Measurements from ENCODE around the gene TRPC4AP. TPM values are rescaled to one million over a fixed set of nuclear protein-coding genes. Genes with fewer than 3 reads are reported as not detected.
A peak's percentile ranks its signal among the peaks of the same experiment; 100 is the strongest.

TRPC4AP gene
- total and polyA plus RNA-seq, 8 donors: 26.2 to 89.0 (median 52.4) TPM

DNA sequence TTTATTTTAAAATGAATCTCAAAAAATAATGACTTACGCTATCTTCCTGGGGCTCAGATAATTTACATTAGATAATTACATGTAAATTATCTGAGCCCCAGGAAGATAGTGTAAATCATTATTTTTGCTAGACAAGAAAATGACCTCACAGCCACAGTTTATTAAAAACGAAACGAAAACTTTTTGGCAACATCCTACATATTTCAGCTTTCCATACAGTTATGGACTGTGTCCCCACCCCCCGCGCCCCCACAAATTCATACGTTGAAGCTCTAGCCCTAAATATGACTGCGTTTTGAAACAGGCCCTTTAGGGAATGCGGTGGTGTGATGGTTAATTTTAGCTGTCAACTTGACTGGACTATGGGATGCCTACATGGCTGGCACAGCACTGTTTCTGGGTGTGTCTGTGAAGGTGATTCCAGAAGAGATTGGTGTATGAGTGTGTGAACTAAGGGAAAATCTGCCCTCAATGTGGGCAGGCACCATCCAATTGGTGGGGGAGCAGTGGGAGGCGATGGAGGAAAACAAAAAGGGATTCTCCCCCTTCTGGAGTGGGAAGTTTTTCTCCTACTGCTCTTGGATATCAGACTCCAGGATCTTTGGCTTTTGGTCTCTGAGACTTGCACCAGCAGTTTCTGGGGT lies 52.6 kb downstream of the TRPC4AP start:
- intact Hi-C loops (cut with DNase I; ENCODE audit: low total_unique reads): no loop called here

DNA sequence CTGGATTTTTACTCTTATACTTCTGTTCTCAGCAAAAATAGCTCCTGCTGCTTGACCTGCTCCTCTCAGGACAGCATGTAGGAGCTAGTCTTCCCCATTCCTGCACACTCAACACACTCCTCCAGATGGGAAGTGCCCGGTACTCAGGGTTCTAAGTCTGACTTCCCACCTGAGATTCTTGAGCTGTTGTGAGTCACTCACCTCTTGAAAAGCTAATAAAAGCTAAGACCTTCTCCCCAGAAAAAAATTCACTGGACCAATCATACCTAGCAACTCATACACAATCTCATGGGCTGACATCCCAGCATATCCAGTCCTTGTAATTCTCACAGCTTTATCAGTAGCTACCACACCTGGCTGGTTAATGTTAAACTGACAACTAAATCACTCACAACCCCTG lies 53.5 kb downstream of the TRPC4AP start:
- peak; percentile 38 to 82 for DNase-seq
- TF ChIP-seq POLR2AphosphoS5 (IDR thresholded peaks at IDR 0.05) (no peak), EP300 (IDR thresholded peaks at IDR 0.05) (no peak), POLR2A (IDR thresholded peaks at IDR 0.05) (no peak)
- Histone ChIP-seq H3K4me1 (peaks cover 5 to 33% (median 21%) of the 10 kb centered on the region in 4 donors), H3K27me3 (no peaks in the 10 kb centered on the region), H3K4me3 (no peak overlapping the region), H3K36me3 (peaks cover 27 to 86% (median 70%) of the 10 kb centered on the region in 4 donors), H3K27ac (peak overlapping the region; percentile 18 to 74 (median 61)), H3K9me3 (no peaks in the 10 kb centered on the region)
- 30 to 65% (median 50%) methylated on average over 1 of the region's 1 CpG for WGBS, 5 donors
- intact Hi-C loops (cut with DNase I; ENCODE audit: low total_unique reads): no loop called here

More for the DNA sequence above, 52.6 kb downstream of the TRPC4AP start:
- Histone ChIP-seq H3K27ac (peak overlapping the region; percentile 28 to 74 (median 43)), H3K4me3 (no peak overlapping the region), H3K27me3 (no peaks in the 10 kb centered on the region), H3K9me3 (no peaks in the 10 kb centered on the region), H3K36me3 (peaks cover 22 to 86% (median 70%) of the 10 kb centered on the region in 4 donors), H3K4me1 (peaks cover 5 to 33% (median 21%) of the 10 kb centered on the region in 4 donors)
- DNase-seq: peak in 1 of 2 donors; percentile 43
- 64 to 76% (median 76%) methylated on average over 9 of the region's 9 CpGs for WGBS, 5 donors
- TF ChIP-seq POLR2AphosphoS5 (IDR thresholded peaks at IDR 0.05) (no peak), EP300 (IDR thresholded peaks at IDR 0.05) (no peak)

DNA sequence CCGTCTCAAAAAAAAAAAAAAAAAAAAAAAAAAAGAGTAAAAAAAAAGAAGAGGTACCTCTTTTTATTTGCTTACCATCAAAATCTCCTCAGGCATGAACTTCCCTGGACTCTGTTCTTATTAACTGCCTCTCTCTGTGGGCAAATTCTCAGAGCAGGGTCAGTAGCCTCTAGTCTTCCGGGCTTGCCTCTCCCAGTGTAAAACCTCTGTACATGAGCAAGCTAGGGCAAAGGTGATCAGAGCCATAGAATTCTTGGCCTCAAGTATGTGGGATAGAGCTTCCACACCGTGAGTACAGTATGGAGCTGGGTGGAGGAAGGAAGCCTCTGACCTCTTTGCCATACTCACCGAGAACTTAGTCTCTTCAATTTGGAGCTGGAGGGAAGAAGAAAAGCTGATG lies 58.5 kb downstream of the TRPC4AP start:
- peaks cover 32 to 82% (median 78%) of the 10 kb centered on the region in 4 donors for H3K36me3 ChIP-seq
- TF ChIP-seq, protein P1, sequence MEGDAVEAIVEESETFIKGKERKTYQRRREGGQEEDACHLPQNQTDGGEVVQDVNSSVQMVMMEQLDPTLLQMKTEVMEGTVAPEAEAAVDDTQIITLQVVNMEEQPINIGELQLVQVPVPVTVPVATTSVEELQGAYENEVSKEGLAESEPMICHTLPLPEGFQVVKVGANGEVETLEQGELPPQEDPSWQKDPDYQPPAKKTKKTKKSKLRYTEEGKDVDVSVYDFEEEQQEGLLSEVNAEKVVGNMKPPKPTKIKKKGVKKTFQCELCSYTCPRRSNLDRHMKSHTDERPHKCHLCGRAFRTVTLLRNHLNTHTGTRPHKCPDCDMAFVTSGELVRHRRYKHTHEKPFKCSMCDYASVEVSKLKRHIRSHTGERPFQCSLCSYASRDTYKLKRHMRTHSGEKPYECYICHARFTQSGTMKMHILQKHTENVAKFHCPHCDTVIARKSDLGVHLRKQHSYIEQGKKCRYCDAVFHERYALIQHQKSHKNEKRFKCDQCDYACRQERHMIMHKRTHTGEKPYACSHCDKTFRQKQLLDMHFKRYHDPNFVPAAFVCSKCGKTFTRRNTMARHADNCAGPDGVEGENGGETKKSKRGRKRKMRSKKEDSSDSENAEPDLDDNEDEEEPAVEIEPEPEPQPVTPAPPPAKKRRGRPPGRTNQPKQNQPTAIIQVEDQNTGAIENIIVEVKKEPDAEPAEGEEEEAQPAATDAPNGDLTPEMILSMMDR (IDR thresholded peaks at IDR 0.05): no peak
- TF ChIP-seq POLR2AphosphoS5 (IDR thresholded peaks at IDR 0.05) (no peak), EP300 (IDR thresholded peaks at IDR 0.05) (no peak), POLR2A (IDR thresholded peaks at IDR 0.05) (no peak)
- H3K4me3 ChIP-seq: no peak overlapping the region
- peaks cover 0 to 9% (median 6%) of the 10 kb centered on the region in 4 donors for H3K4me1 ChIP-seq
- no peaks in the 10 kb centered on the region for H3K27me3 ChIP-seq
- WGBS, 5 donors: 84 to 93% (median 91%) methylated on average over 3 to 4 of the region's 4 CpGs
- no peak for DNase-seq
- H3K9me3 ChIP-seq: no peaks in the 10 kb centered on the region
- intact Hi-C loops (cut with DNase I; ENCODE audit: low total_unique reads): no loop called here
- no peak overlapping the region for H3K27ac ChIP-seq

DNA sequence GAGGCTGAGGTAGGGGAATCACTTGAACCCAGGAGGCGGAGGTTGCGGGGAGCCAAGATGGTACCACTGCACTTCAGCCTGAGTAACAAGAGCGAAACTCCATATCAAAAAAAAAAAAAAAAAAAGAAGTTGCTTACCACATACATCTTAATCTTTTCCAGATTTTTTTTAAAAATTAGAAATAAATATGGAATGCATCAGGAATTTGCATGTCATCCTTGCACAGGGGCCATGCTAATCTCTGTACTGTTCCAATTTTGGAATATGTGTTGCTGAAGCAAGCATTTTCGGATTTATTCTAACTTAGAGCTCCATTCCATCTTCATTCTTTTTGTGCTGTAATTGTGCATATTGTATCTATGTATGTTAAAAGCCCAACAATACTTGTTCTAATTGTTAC lies 62.5 kb downstream of the TRPC4AP start:
- 95 to 99% (median 97%) methylated on average over 4 of the region's 4 CpGs for WGBS, 5 donors
- H3K27ac ChIP-seq: no peak overlapping the region
- no peak overlapping the region for H3K4me3 ChIP-seq
- no peaks in the 10 kb centered on the region for H3K4me1 ChIP-seq
- H3K27me3 ChIP-seq: no peaks in the 10 kb centered on the region
- peaks cover 30 to 94% (median 83%) of the 10 kb centered on the region in 4 donors for H3K36me3 ChIP-seq
- H3K9me3 ChIP-seq: no peaks in the 10 kb centered on the region
- no peak for DNase-seq
- intact Hi-C loops (cut with DNase I; ENCODE audit: low total_unique reads): no loop called here
- TF ChIP-seq, protein P1 (IDR thresholded peaks at IDR 0.05): no peak
- TF ChIP-seq POLR2A (IDR thresholded peaks at IDR 0.05) (no peak), EP300 (IDR thresholded peaks at IDR 0.05) (no peak), POLR2AphosphoS5 (IDR thresholded peaks at IDR 0.05) (no peak)

DNA sequence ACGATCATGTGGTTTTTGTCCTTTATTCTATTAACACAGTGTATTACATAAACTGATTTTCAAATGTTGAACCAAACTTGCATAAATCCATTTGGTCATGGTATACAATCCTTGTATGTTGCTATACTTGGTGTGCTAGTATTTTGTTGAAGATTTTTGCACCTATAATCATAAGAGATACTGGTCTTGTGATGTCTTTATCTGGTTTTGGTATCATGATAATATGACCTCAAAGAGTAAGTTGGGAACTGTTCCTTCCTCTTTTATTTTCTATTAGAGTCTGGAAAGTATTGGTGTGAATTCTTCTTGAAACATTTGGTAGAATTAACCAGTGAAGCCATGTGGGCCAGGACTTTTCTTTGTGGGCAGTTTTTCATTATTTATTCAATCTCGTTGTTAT lies 65.3 kb downstream of the TRPC4AP start:
- H3K36me3 ChIP-seq: peaks cover 6 to 96% (median 85%) of the 10 kb centered on the region in 4 donors
- WGBS, 5 donors: 69 to 85% (median 76%) methylated on average over 2 of the region's 2 CpGs

More for the DNA sequence above, 65.3 kb downstream of the TRPC4AP start:
- H3K9me3 ChIP-seq: no peaks in the 10 kb centered on the region
- H3K4me3 ChIP-seq: no peak overlapping the region
- no peaks in the 10 kb centered on the region for H3K4me1 ChIP-seq
- TF ChIP-seq EP300 (IDR thresholded peaks at IDR 0.05) (no peak), POLR2AphosphoS5 (IDR thresholded peaks at IDR 0.05) (no peak), POLR2A (IDR thresholded peaks at IDR 0.05) (no peak)
- TF ChIP-seq, protein P1 (IDR thresholded peaks at IDR 0.05): no peak
- H3K27ac ChIP-seq: no peak overlapping the region
- no peaks in the 10 kb centered on the region for H3K27me3 ChIP-seq
- intact Hi-C loops (cut with DNase I; ENCODE audit: low total_unique reads): no loop called here
- DNase-seq: no peak
